Liver (tissue), 3 donors: ENCODE data around the gene ETS2.

Experiments used
- CTCF ChIP-seq: fragments of 150-350 bp; IDR thresholded peaks from 2 replicates; pipeline ENCODE4 v1.5.1; 2017; ENCODE audit warnings: improper control_type of control experiment, low read depth, low read length; ENCODE audit not compliant: missing input control
- EGR1 ChIP-seq, 2 donors: IDR thresholded peaks; 2 replicates each; pipeline ENCODE4 v1.6.1; 2016 to 2018; ENCODE audit warnings: antibody characterized with exemption in 2 of 2, low read depth in 2 of 2
- FOXA1 ChIP-seq: IDR thresholded peaks from 2 replicates; pipeline ENCODE4 v1.6.1; 2016; ENCODE audit warnings: antibody characterized with exemption
- FOXA2 ChIP-seq: IDR thresholded peaks from 2 replicates; pipeline ENCODE4 v1.6.1; 2016; ENCODE audit warnings: antibody characterized with exemption
- HNF4A ChIP-seq, 2 donors: conservative IDR thresholded peaks; 2 replicates each; pipeline ENCODE4 v1.6.1; 2016; ENCODE audit warnings: antibody characterized with exemption in 2 of 2, mild to moderate bottlenecking in 2 of 2
- MAX ChIP-seq: IDR thresholded peaks from 2 replicates; pipeline ENCODE4 v1.6.1; 2016; ENCODE audit warnings: antibody characterized with exemption
- RAD21 ChIP-seq, 2 donors: IDR thresholded peaks; 2 replicates each; pipeline ENCODE4 v1.6.1; 2016; ENCODE audit warnings: antibody characterized with exemption in 2 of 2, mild to moderate bottlenecking in 2 of 2
- REST ChIP-seq: IDR thresholded peaks from 2 replicates; pipeline ENCODE4 v1.6.1; 2016; ENCODE audit warnings: antibody characterized with exemption, mild to moderate bottlenecking
- TAF1 ChIP-seq: conservative IDR thresholded peaks from 2 replicates; pipeline ENCODE4 v1.6.1; 2016; ENCODE audit warnings: antibody characterized with exemption, mild to moderate bottlenecking
- donor health status: healthy.
- donor health status: healthy.

- no peak for TF ChIP-seq CTCF
- TF ChIP-seq TAF1: peak; percentile 11
- no peak for TF ChIP-seq FOXA2
- no peak for TF ChIP-seq REST
- TF ChIP-seq EGR1 (IDR thresholded peaks at IDR 0.05; ENCODE audit: low read depth in 2 of 2): no peak
- no peak for TF ChIP-seq FOXA1
- no peak for TF ChIP-seq RAD21 (IDR thresholded peaks at IDR 0.05)
- TF ChIP-seq HNF4A (conservative IDR thresholded peaks at IDR 0.05): no peak
- TF ChIP-seq MAX: no peak
Observed at GRCh38 chr21:38807986-38808385, 2.3 kb downstream of the ETS2 start.
